Right lung (tissue), 5 donors: ENCODE data around the gene KCNJ6. TPM values are rescaled to one million over a fixed set of nuclear protein-coding genes. Genes with fewer than 3 reads are reported as not detected.
"Not testable (repeated sequence)": the region's sequence is repeated elsewhere in the genome, so short reads cannot be mapped to it uniquely, and the experiment has no call there.

Source experiments
- DNase-seq, 2 donors: peaks; one replicate each; pipeline ENCODE4 v3.0.0-alpha.2; 2013
- polyA plus RNA-seq, 5 donors: library from polyadenylated mRNA; unstranded; fragments of 120-200 nt; gene quantifications; one replicate each; pipeline versions ENCODE4 v1.2.1 to v1.2.3, GENCODE V29; 2013; ENCODE audit warnings: inconsistent platforms in 1 of 5, low replicate concordance in 1 of 5; ENCODE audit not compliant: insufficient read length in 5 of 5, insufficient read depth in 1 of 5

Gene KCNJ6
- polyA plus RNA-seq, 5 donors: 0.14 to 0.32 (median 0.18) TPM

GRCh38 chr21:37653201-37653600, 263.1 kb downstream of the KCNJ6 start:
- no peak for DNase-seq

GRCh38 chr21:37647781-37648180, 268.5 kb downstream of the KCNJ6 start:
- DNase-seq: no peak

DNA sequence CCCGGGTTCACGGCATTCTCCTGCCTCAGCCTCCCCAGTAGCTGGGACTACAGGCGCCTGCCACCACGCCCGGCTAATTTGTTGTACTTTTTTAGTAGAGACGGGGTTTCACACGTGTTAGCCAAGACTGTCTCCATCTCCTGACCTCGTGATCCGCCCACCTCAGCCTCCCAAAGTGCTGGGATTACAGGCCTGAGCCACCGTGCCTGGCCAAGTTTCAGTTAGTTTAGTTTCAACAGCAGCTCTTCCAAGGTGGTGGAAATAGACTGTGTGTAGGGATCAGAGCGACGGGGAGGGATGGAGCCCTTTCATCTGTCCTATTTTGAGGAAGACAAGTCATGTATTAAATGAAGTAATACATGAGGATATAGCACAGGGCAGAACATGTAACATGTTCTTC, 269.5 kb downstream of the KCNJ6 start:
- not testable (repeated sequence) for DNase-seq

- no peak for DNase-seq
Observed at GRCh38 chr21:37645848-37646247, 270.4 kb downstream of the KCNJ6 start.

GRCh38 chr21:37644636-37645035, 271.6 kb downstream of the KCNJ6 start:
- no peak for DNase-seq

- DNase-seq: not testable (repeated sequence)
Observed at GRCh38 chr21:37643862-37644261, 272.4 kb downstream of the KCNJ6 start.

GRCh38 chr21:37642493-37642892, 273.8 kb downstream of the KCNJ6 start:
- no peak for DNase-seq

GRCh38 chr21:37639756-37640155, 276.5 kb downstream of the KCNJ6 start:
- DNase-seq: no peak

GRCh38 chr21:37636152-37636860, 280.0 kb downstream of the KCNJ6 start:
- DNase-seq: no peak

DNA sequence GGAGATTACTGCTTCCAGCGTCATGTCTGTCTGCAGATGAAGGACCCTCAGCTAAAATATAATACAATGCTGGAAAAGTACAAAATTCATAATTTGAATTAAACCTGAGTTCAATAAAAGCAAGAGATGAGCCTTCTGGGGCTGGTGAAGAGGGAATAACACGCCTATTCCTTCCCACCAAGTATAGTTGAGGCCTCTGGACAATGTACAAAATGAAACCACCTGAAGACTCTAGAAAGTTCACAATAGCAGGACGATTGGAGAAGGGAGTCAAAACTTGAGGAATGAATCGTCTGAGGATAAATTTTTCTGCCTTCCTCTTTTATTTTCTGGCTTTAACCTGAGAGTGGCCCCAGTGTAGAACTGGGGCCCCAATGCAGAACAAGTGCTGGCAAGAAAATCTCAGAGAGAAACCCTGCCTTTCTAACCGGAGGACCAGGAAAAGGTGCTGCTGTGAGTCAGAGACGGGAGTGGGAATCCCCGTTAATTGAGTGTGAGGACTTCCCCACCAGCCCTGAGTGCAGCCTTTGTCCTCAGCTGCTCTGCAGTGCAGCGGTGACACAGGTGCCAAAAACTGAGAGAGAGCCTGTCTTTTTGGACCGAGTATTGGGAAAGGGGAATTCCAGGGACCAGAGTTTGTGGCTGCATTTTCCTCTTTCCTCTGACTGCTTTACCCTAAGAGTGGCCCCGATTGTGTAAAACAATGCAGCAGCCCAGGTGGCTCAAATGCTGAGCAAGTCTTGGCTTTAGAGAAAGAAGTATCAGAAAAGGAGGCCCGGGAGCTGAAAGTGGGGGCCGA, 284.7 kb downstream of the KCNJ6 start:
- no peak for DNase-seq

DNA sequence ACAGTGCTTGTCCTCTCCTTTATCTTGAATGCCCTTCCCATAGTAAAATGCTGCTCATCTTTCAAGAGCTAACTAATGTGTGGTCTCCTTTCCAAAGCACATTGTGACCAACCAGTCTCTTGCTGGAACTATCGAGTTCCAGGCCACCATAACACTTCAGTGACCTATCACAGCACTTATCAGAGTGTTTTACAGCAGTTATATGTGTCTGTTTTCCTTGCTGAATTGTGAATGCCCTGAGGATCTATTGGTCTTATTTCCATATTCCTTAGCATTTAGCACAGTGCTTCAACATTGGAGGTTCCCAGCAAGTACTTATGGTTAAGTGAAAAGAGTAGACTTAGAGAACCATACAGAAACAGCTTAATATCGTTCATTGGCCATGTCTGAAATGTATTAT, 285.4 kb downstream of the KCNJ6 start:
- no peak for DNase-seq

GRCh38 chr21:37628362-37628761, 287.9 kb downstream of the KCNJ6 start:
- no peak for DNase-seq

- no peak for DNase-seq
Observed at GRCh38 chr21:37627561-37627960, 288.7 kb downstream of the KCNJ6 start.

GRCh38 chr21:37627074-37627473, 289.2 kb downstream of the KCNJ6 start:
- no peak for DNase-seq

DNA sequence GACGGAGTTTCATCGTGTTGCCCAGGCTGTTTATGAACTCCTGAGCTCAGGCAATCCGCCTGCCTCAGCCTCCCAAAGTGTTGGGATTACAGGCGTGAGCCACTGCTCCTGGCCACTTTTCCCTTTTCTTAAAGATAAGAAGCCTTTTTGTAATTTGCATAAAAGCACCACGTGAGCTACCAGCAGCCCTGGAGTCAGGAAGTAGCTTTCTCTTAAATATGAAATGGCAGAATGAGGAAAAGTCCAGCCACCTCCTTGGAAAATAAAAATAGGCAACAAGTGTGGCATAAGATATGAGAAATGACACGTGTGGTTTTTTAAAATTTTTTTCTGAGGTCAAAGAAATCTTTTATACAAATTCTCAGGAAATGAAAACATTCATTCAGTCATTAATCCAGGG, 289.9 kb downstream of the KCNJ6 start:
- no peak for DNase-seq

DNA sequence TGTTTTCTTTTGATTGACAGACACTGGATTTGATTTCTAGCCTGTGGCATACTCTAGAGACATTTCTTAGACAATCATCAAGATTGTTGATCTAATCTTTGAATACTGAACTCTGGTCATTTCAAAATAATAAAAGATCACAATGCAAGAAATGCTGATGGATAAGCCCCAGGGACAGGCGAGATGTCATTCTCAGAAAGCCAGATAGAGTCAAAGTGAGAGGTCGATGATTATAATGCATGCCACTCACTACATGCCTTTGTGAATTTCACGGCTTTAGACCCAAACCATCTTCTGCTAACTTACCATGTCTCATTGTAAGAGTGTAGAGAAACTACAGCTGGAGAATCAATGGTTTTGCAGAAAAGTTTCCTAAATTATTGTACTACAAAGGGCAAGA, 292.6 kb downstream of the KCNJ6 start:
- DNase-seq: no peak

- no peak for DNase-seq
Observed at GRCh38 chr21:37623183-37623582, 293.1 kb downstream of the KCNJ6 start.

DNA sequence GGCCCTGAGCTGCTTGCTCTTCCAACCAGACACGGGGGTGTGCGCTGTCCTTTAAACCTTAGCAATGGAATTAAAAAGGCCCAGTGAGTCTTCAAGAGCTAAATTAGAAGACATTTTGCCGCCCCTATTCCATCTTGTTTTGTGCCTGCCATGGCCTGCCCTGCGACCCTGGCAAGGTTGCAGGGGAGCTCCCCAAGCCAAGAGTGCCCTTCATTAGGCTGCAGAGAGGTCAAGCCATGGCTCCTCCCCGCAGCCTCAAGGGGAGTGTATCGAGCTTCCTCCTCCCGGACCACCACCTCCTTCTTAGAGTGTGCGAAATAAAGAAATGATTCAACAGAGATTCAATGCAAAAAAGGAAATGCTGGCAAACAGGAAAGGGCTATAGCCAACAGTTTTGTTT, 293.5 kb downstream of the KCNJ6 start:
- no peak for DNase-seq

DNA sequence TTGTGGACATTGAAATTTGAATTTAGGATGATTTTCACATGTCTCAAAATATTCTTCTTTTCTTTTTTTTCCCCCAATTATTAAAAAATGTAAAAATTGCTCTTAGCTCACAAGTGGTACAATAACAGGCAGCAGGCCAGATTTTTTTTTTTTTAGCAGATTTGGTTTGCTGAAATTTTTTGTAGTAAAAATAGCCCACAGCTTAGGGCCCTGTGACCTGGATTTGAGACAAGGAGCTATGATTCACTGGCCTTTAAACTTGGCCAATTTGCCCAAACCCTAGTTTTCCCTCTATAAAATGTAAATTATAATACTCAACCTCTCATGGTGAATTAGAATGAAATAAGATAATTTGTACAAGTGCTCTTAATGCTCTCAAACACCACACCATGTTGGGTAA, 295.9 kb downstream of the KCNJ6 start:
- DNase-seq: no peak

GRCh38 chr21:37619464-37619974, 296.7 kb downstream of the KCNJ6 start:
- DNase-seq: no peak

DNA sequence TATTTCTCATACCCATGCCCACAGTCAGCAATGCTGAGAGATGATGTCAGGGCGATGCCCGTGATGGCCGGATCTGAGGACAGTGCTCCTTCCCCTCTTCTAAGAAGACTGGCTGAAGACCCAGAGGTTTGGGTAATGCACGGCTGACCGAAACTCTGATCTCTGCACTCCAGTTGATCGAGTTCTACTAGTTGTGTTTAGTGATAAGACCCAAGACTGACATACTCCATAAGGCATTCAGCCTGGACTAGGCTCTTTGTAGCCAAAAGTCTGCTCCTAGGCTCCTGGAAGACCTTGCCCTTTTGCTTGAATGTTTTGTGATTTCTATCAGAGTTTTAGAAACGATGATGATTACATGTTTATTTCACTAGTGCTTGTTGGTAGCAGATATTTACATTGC, 298.2 kb downstream of the KCNJ6 start:
- DNase-seq: no peak

DNA sequence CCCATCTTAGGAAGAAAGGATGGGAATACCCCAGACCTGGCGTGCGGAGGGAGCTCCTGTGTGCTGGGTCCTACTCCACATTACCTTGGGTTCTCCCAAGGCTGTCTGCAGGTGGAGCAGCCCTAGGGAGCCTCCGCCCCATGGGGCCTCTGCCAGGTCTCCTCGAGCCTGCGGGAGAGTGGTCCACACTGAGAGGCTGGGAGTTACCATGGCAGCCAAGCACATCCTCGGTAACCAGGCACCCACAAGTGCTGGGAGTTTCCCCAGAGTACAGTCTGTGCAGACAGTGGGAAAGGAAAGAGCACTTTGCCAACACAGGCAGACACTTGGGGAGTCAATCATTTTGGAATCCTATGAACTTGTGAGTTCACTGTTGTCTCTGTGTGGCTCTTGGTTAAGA, 300.3 kb downstream of the KCNJ6 start:
- no peak for DNase-seq

DNA sequence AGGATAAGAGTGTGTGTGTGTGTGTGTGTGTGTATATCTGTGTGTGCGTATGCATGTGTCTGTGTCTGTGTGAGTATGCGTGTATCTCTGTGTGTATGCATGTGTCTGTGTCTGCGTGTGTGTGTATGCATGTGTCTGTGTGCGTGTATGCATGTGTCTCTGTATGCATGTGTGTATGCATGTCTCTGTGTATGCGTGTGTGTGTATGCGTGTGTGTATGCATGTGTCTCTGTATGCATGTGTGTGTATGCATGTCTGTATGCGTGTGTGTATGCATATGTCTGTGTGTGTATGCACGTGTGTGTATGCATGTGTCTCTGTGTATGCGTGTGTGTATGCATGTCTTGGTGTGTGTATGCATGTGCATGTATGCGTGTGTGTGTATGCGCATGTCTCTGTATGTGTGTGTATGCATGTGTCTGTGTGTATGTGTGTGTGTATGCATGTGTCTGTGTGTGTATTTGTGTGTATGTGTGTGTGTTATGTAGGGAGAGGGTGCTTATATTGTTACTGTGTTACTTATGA, 301.8 kb downstream of the KCNJ6 start:
- DNase-seq: no peak
